GM12878 (cell line): ENCODE results near the gene ECEL1. TPM values are rescaled to one million over a fixed set of nuclear protein-coding genes. Genes with fewer than 3 reads are reported as not detected.

Source experiments
- ATAC-seq: fragments of 200-7000 bp; cut with Tn5 transposase; 3 replicates; pipeline ENCODE4 v1.9.1; 2020; ENCODE audit warnings: mild to moderate bottlenecking, moderate library complexity
- BruUV-seq: library from RNA; stranded (reverse); fragments of 400-500 nt; replicated peaks from 2 replicates; lab custom pipeline; 2021; lab: Mats Ljungman, UMichigan
- CTCF ChIA-PET: fragments of 300-600 bp; sonication (Branson Sonifier 250); formaldehyde crosslinking; extraction: SDS; loops from one replicate; lab custom pipeline; 2021; ENCODE audit warnings: inconsistent platforms; lab: Yijun Ruan, JAX
- POLR2A ChIA-PET: fragments of 350-600 bp; formaldehyde crosslinking; extraction: SDS; loops from one replicate; lab custom pipeline; 2021; ENCODE audit warnings: inconsistent platforms; lab: Charles Lee
- RAD21 ChIA-PET: fragments of 300-600 bp; sonication (Branson Sonifier 250); formaldehyde crosslinking; loops from one replicate; lab custom pipeline; 2023; ENCODE audit warnings: antibody characterized with exemption; ENCODE audit not compliant: unreplicated experiment; lab: Charles Lee
- SMC1A ChIA-PET: fragments of 300-600 bp; sonication (Branson Sonifier 250); formaldehyde crosslinking; loops from one replicate; lab custom pipeline; 2023; ENCODE audit not compliant: unreplicated experiment, uncharacterized antibody; lab: Charles Lee
- DNase-seq: peaks from one replicate; pipeline ENCODE4 v3.0.0-alpha.2; 2011; ENCODE audit warnings: low read depth, low spot score
- FAIRE-seq: peaks from 3 replicates; lab custom pipeline; 2011; peaks lifted over from hg19 to GRCh38; lab: Jason Lieb, UNC
- H2AFZ ChIP-seq: 2 replicates; pipeline ENCODE4 v1.6.0; 2011; ENCODE audit warnings: low read depth, low read length, control low read depth; ENCODE audit not compliant: control insufficient read depth
- H3K27ac ChIP-seq: 2 replicates; pipeline ENCODE4 v1.5.1; 2011; ENCODE audit warnings: control low read depth; ENCODE audit not compliant: control insufficient read depth, insufficient read depth
- H3K27me3 ChIP-seq, 2 experiments: replicated peaks in 1 of 2; 2 replicates each; pipeline versions ENCODE4 v1.6.0 to v1.6.1; 2011; ENCODE audit warnings: low read length in 1 of 2; ENCODE audit not compliant: control insufficient read depth in 2 of 2, insufficient read depth in 2 of 2
- H3K36me3 ChIP-seq, 2 experiments: 2 replicates each; pipeline ENCODE4 v1.5.1; 2011; ENCODE audit warnings: low read length in 1 of 2; ENCODE audit not compliant: control insufficient read depth in 2 of 2, insufficient read depth in 2 of 2
- H3K4me1 ChIP-seq: 2 replicates; pipeline ENCODE4 v1.6.1; 2011; ENCODE audit warnings: mild to moderate bottlenecking, low read length, moderate library complexity, mixed read lengths; ENCODE audit not compliant: control insufficient read depth, insufficient read depth
- H3K4me2 ChIP-seq: 2 replicates; pipeline ENCODE4 v1.6.0; 2011; ENCODE audit warnings: control low read depth; ENCODE audit not compliant: control insufficient read depth, insufficient read depth
- H3K4me3 ChIP-seq: fragments of 200-600 bp; sonication (generic); 2 replicates; pipeline ENCODE4 v1.5.1; 2016
- H3K79me2 ChIP-seq: 2 replicates; pipeline ENCODE4 v1.6.0; 2011; ENCODE audit warnings: low read length; ENCODE audit not compliant: control insufficient read depth, insufficient read depth
- H3K9ac ChIP-seq: 2 replicates; pipeline ENCODE4 v1.8.0; 2011; ENCODE audit warnings: low read length, control low read depth, mixed read lengths; ENCODE audit not compliant: control insufficient read depth, insufficient read depth
- H3K9me3 ChIP-seq: replicated peaks from 3 replicates; pipeline ENCODE4 v1.5.1; 2011; ENCODE audit warnings: mild to moderate bottlenecking, low read length; ENCODE audit not compliant: control insufficient read depth, insufficient read depth
- H4K20me1 ChIP-seq: 2 replicates; pipeline ENCODE4 v1.6.0; 2011; ENCODE audit not compliant: control insufficient read depth, insufficient read depth
- ASH2L ChIP-seq: fragments of 300-600, 200-600 bp; sonication (generic); IDR thresholded peaks from 2 replicates; pipeline ENCODE4 v1.6.1; 2017; ENCODE audit warnings: low read depth, mild to moderate bottlenecking, borderline replicate concordance
- BCL11A ChIP-seq: IDR thresholded peaks from 2 replicates; pipeline ENCODE4 v1.6.1; 2011; ENCODE audit warnings: low read depth, low read length
- CREB1 ChIP-seq: IDR thresholded peaks from 2 replicates; pipeline ENCODE4 v1.6.1; 2012; ENCODE audit warnings: low read depth, mild to moderate bottlenecking, inconsistent platforms
- DPF2 ChIP-seq: fragments of 450-650 bp; IDR thresholded peaks from 2 replicates; pipeline ENCODE4 v1.6.1; 2017; ENCODE audit warnings: mild to moderate bottlenecking
- EED ChIP-seq: sonication (generic); IDR thresholded peaks from 2 replicates; pipeline ENCODE4 v1.6.1; 2016; ENCODE audit warnings: antibody characterized with exemption, low read depth
- NFYA ChIP-seq: IDR thresholded peaks from 2 replicates; pipeline ENCODE4 v1.6.1; 2011; ENCODE audit warnings: low read depth, mild to moderate bottlenecking, low read length, improper control_type of control experiment, borderline replicate concordance
- RBBP5 ChIP-seq: fragments of 200-600 bp; sonication (generic); conservative IDR thresholded peaks from 2 replicates; pipeline ENCODE4 v1.6.1; 2016
- STAT3 ChIP-seq: IDR thresholded peaks from 2 replicates; pipeline ENCODE4 v1.6.1; 2011; ENCODE audit warnings: low read depth, low read length, improper control_type of control experiment
- SUPT20H ChIP-seq: IDR thresholded peaks from 2 replicates; pipeline ENCODE4 v1.6.1; 2011; ENCODE audit warnings: low read depth, mild to moderate bottlenecking, low read length, moderate library complexity, borderline replicate concordance; ENCODE audit not compliant: control insufficient read depth
- TARDBP ChIP-seq: IDR thresholded peaks from 2 replicates; pipeline ENCODE4 v1.6.1; 2016; ENCODE audit warnings: borderline replicate concordance
- WRNIP1 ChIP-seq: IDR thresholded peaks from 2 replicates; pipeline ENCODE4 v1.6.1; 2011; ENCODE audit warnings: low read depth, low read length, improper control_type of control experiment, borderline replicate concordance
- YBX1 ChIP-seq: fragments of 450-650 bp; IDR thresholded peaks from 2 replicates; pipeline ENCODE4 v1.6.1; 2016; ENCODE audit warnings: antibody characterized with exemption
- ZNF274 ChIP-seq: IDR thresholded peaks from one replicate; pipeline ENCODE4 v1.8.0; 2011; ENCODE audit not compliant: insufficient read length, insufficient read depth
- WGBS: methylation state at CpG from one replicate; pipeline ENCODE4 v1.1.6; 2016; ENCODE audit warnings: low lambda C conversion rate; ENCODE audit not compliant: insufficient replicate concordance, insufficient coverage; ENCODE audit errors: missing lambda C conversion rate; 5-methylcytosine and 5-hydroxymethylcytosine counted together
- in situ Hi-C: fragments of 300-500 bp; cut with MboI; formaldehyde crosslinking; loops from 9 replicates; pipeline ENCODE4 v1.14.3; 2018; ENCODE audit warnings: mixed read lengths
- intact Hi-C: fragments of 100-400 bp; cut with micrococcal nuclease; formaldehyde crosslinking; loops from one replicate; pipeline ENCODE4 v1.14.2; 2022; ENCODE audit not compliant: unreplicated experiment
- polyA plus RNA-seq, 11 experiments: library from polyadenylated mRNA; depleted of rRNA in 4 of 11; unstranded in 6 of 11; stranded (reverse) in 5 of 11; fragments of >200 nt; fragmentation: Nextera tagmentation in 4 of 11; fragmentation: Illumina TruSeq in 1 of 11; extraction: Ambion mirVana in 4 of 11; extraction: Trizol in 1 of 11; gene quantifications; 1 replicate in 1 of 11; 2 replicates in 10 of 11; pipeline versions ENCODE4 v1.2.1 to v1.2.3, GENCODE V29; 2011 to 2016; ENCODE audit warnings: inconsistent platforms in 2 of 11, missing spikeins in 2 of 11, low read depth in 1 of 11
- total RNA-seq, 4 experiments: library from RNA; depleted of rRNA in 3 of 4; stranded (reverse); fragments of >200 nt in 3 of 4; fragmentation: Illumina TruSeq in 1 of 4; extraction: Trizol in 1 of 4; gene quantifications; 2 replicates each; pipeline versions ENCODE4 v1.2.1 to v1.2.3, GENCODE V29; 2013 to 2021
- TF ChIP-seq, protein P1 (sequence below): IDR thresholded peaks from 2 replicates; pipeline ENCODE4 v1.6.1; 2011; ENCODE audit warnings: borderline replicate concordance, low read depth, mild to moderate bottlenecking, moderate library complexity, low read length; ENCODE audit not compliant: insufficient read depth, poor library complexity, severe bottlenecking
- TF ChIP-seq, protein P2 (sequence below): fragments of 450-650 bp; IDR thresholded peaks from 2 replicates; pipeline ENCODE4 v1.6.1; 2016; ENCODE audit warnings: mild to moderate bottlenecking

Gene ECEL1
- total and polyA plus RNA-seq, 10 of the 15 experiments (the other 5 are each of a cell fraction or from before 2014, with no cell fraction given), result not detected

DNA sequence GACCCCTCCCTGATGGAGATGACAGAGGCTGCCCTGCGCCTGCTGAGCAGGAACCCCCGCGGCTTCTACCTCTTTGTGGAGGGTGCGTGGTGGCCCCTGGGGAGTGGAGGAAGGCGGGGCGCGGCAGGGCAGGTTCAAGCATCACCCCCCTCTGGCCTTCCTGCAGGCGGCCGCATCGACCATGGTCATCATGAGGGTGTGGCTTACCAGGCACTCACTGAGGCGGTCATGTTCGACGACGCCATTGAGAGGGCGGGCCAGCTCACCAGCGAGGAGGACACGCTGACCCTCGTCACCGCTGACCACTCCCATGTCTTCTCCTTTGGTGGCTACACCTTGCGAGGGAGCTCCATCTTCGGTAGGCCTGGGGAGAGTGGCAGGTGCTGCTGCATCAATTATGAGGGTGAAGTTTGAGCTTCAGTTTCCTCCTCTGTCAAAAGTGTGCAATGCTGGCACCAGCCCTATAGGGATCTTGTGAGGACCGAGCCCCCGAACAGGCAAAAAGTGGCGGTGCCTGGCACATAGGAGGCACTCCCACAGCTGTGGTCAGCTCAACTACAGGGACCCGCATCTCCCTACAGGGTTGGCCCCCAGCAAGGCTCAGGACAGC, 29.5 kb downstream of the ECEL1 start:
- 50% methylated on average over 25 of the region's 25 CpGs for WGBS
- Histone ChIP-seq H3K27ac (no peak overlapping the region), H4K20me1 (no peaks in the 10 kb centered on the region), H3K36me3 (no peaks in the 10 kb centered on the region), H3K4me1 (no peaks in the 10 kb centered on the region), H3K9me3 (no peaks in the 10 kb centered on the region), H3K4me2 (no peak overlapping the region), H3K9ac (no peak overlapping the region), H3K4me3 (no peak overlapping the region), H3K79me2 (no peaks in the 10 kb centered on the region), H2AFZ (no peak overlapping the region), H3K27me3 (no peaks in the 10 kb centered on the region; a peak in 1 of 4 replicates)
- ChIA-PET POLR2A (no interaction called here), SMC1A (no interaction called here), RAD21 (no interaction called here), CTCF (no interaction called here)
- no peak for FAIRE-seq
- BruUV-seq, result no TSS peak
- TF ChIP-seq CREB1 (no peak), DPF2 (no peak), STAT3 (no peak), NFYA (no peak), EED (no peak), SUPT20H (no peak), RBBP5 (no peak), WRNIP1 (no peak), ZNF274 (no peak), BCL11A (no peak), YBX1 (no peak), ASH2L (no peak), TARDBP (no peak)
- TF ChIP-seq, protein P1, sequence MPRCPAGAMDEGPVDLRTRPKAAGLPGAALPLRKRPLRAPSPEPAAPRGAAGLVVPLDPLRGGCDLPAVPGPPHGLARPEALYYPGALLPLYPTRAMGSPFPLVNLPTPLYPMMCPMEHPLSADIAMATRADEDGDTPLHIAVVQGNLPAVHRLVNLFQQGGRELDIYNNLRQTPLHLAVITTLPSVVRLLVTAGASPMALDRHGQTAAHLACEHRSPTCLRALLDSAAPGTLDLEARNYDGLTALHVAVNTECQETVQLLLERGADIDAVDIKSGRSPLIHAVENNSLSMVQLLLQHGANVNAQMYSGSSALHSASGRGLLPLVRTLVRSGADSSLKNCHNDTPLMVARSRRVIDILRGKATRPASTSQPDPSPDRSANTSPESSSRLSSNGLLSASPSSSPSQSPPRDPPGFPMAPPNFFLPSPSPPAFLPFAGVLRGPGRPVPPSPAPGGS, result no peak
- TF ChIP-seq, protein P2, sequence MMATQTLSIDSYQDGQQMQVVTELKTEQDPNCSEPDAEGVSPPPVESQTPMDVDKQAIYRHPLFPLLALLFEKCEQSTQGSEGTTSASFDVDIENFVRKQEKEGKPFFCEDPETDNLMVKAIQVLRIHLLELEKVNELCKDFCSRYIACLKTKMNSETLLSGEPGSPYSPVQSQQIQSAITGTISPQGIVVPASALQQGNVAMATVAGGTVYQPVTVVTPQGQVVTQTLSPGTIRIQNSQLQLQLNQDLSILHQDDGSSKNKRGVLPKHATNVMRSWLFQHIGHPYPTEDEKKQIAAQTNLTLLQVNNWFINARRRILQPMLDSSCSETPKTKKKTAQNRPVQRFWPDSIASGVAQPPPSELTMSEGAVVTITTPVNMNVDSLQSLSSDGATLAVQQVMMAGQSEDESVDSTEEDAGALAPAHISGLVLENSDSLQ, result no peak
- no peak for DNase-seq
- in situ Hi-C loops (no loop called here), intact Hi-C loops (no loop called here)
- no peak for ATAC-seq
